Vagina (tissue), 2 donors: ENCODE results near the gene SEC24C. TPM values are rescaled to one million over a fixed set of nuclear protein-coding genes. Genes with fewer than 3 reads are reported as not detected.
"Not testable (repeated sequence)": the region's sequence is repeated elsewhere in the genome, so short reads cannot be mapped to it uniquely, and the experiment has no call there.

ENCODE experiments used
- DNase-seq, 2 donors: peaks; one replicate each; pipeline ENCODE4 v3.0.0-alpha.2; 2017; ENCODE audit errors: extremely low spot score in 2 of 2
- H3K27ac ChIP-seq: fragments of 200-600 bp; sonication (generic); one replicate; pipeline ENCODE4 v1.5.1; 2019
- H3K27me3 ChIP-seq: fragments of 200-600 bp; sonication (generic); one replicate; pipeline ENCODE4 v1.5.1; 2019
- H3K36me3 ChIP-seq, 2 donors: fragments of 200-600 bp; sonication (generic); one replicate each; pipeline ENCODE4 v1.5.1; 2017 to 2019
- H3K4me1 ChIP-seq: fragments of 200-600 bp; sonication (generic); one replicate; pipeline ENCODE4 v1.5.1; 2019
- H3K4me3 ChIP-seq, 2 donors: fragments of 200-600 bp; sonication (generic); 1 replicate in 1 of 2; 2 replicates in 1 of 2; pipeline ENCODE4 v1.5.1; 2016 to 2019
- H3K9me3 ChIP-seq: fragments of 200-600 bp; sonication (generic); one replicate; pipeline ENCODE4 v1.5.1; 2019
- POLR2A ChIP-seq, 2 donors: fragments of 450-650 bp; IDR thresholded peaks; one replicate each; pipeline ENCODE4 v1.6.1; 2017; ENCODE audit warnings: antibody characterized with exemption in 2 of 2, mild to moderate bottlenecking in 2 of 2, moderate library complexity in 2 of 2
- POLR2AphosphoS5 ChIP-seq, 2 donors: sonication (generic); formaldehyde crosslinking; IDR thresholded peaks; one replicate each; pipeline ENCODE4 v1.9.0; 2017; ENCODE audit warnings: antibody characterized with exemption in 2 of 2, mild to moderate bottlenecking in 2 of 2, low read depth in 1 of 2; ENCODE audit not compliant: insufficient read depth in 1 of 2
- intact Hi-C: fragments of 100-400 bp; cut with DNase I; formaldehyde crosslinking; loops from one replicate; pipeline ENCODE4 v1.15.1; 2023
- total RNA-seq: library from RNA; depleted of rRNA; stranded (reverse); fragments of >200 nt; gene quantifications from one replicate; pipeline ENCODE4 v1.2.3, GENCODE V29; 2016
- TF ChIP-seq, protein P1 (sequence below), 3 experiments: fragments of 450-650 bp in 2 of 3; fragments of 200-600 bp in 1 of 3; sonication (generic) in 1 of 3; IDR thresholded peaks; one replicate each; pipeline ENCODE4 v1.5.1; 2017 to 2019; ENCODE audit warnings: antibody characterized with exemption in 3 of 3, mild to moderate bottlenecking in 2 of 3, moderate library complexity in 2 of 3

Gene SEC24C
- total RNA-seq, 1 donor from 2014 or later = 47.9 TPM

DNA sequence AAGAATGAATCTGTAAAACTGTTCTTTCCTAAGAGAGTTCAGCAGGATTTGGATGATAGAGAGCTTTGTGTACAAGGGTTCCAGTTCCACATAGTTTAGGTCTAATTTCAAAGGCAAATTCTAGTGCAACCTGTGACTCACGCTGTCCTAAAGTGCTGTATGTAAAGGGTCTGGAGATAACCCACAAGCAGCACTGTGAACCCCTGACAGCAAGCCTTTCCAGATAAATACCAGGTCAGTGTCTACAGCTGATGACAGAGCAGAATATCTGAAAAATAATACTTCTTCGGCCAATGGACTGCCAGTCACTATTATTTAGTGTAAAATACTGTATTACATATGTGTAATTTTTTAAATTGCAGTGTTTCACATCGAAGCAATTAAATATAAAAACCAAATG is 30.3 kb upstream of the SEC24C start:
- H3K27me3 ChIP-seq, H3K4me1 ChIP-seq, H3K27ac ChIP-seq, DNase-seq, H3K9me3 ChIP-seq, intact Hi-C loops, H3K4me3 ChIP-seq: not testable (repeated sequence)
- peaks cover 0 to 34% of the 10 kb centered on the region in 2 donors for H3K36me3 ChIP-seq

- H3K9me3 ChIP-seq, DNase-seq, intact Hi-C loops, H3K27ac ChIP-seq, H3K27me3 ChIP-seq, H3K4me3 ChIP-seq, H3K4me1 ChIP-seq: not testable (repeated sequence)
- H3K36me3 ChIP-seq = peaks cover 0 to 37% of the 10 kb centered on the region in 2 donors
Measured at GRCh38 chr10:73714483-73714882, 29.7 kb upstream of the SEC24C start.

DNA sequence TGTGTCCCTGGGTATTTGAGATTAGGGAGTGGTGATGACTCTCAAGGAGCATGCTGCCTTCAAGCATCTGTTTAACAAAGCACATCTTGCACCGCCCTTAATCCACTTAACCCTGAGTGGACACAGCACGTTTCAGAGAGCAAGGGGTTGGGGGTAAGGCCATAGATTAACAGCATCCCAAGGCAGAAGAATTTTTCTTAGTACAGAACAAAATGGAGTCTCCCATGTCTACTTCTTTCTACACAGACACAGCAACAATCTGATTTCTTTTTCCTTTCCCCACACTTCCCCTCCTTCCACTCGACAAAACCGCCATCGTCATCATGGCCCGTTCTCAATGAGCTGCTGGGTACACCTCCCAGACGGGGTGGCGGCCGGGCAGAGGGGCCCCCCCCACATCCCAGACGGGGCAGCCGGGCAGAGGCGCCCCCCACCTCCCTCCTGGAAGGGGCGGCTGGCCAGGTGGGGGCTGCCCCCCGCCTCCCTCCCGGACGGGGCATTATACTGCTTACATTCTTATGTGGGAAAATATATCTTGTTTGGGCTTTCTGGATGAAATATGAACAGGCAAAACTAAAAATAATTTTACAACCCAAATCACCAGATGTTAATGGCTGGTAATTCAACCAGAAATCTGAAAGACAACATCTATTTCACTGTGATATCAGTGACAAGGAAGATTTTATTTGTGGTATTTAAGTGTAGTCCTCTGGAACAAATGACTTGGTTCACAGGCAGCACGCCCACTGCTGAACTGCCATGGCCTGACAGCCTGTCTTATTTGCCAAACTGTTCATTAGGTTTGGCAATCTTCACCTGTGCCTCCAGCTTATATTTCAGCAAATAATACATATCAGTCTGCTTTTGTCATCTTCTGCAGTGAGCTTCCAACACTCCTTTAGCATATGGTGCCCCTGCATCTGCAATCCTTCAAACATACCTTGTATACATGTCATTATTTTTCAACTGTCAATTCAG is 28.7 kb upstream of the SEC24C start:
- H3K4me1 ChIP-seq, DNase-seq, intact Hi-C loops, H3K4me3 ChIP-seq, H3K9me3 ChIP-seq, H3K27ac ChIP-seq, H3K27me3 ChIP-seq: not testable (repeated sequence)
- H3K36me3 ChIP-seq = peaks cover 0 to 46% of the 10 kb centered on the region in 2 donors

GRCh38 chr10:73716251-73716650 is 27.9 kb upstream of the SEC24C start:
- no peak for DNase-seq
- peaks cover 0 to 54% of the 10 kb centered on the region in 2 donors for H3K36me3 ChIP-seq
- H3K4me1 ChIP-seq = no peaks in the 10 kb centered on the region
- TF ChIP-seq POLR2AphosphoS5 (IDR thresholded peaks at IDR 0.05; ENCODE audit: insufficient read depth in 1 of 2, low read depth in 1 of 2) (no peak), POLR2A (IDR thresholded peaks at IDR 0.05) (no peak)
- TF ChIP-seq, protein P1, sequence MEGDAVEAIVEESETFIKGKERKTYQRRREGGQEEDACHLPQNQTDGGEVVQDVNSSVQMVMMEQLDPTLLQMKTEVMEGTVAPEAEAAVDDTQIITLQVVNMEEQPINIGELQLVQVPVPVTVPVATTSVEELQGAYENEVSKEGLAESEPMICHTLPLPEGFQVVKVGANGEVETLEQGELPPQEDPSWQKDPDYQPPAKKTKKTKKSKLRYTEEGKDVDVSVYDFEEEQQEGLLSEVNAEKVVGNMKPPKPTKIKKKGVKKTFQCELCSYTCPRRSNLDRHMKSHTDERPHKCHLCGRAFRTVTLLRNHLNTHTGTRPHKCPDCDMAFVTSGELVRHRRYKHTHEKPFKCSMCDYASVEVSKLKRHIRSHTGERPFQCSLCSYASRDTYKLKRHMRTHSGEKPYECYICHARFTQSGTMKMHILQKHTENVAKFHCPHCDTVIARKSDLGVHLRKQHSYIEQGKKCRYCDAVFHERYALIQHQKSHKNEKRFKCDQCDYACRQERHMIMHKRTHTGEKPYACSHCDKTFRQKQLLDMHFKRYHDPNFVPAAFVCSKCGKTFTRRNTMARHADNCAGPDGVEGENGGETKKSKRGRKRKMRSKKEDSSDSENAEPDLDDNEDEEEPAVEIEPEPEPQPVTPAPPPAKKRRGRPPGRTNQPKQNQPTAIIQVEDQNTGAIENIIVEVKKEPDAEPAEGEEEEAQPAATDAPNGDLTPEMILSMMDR (IDR thresholded peaks at IDR 0.05) = no peak
- H3K4me3 ChIP-seq = no peak overlapping the region
- no peaks in the 10 kb centered on the region for H3K9me3 ChIP-seq
- no peaks in the 10 kb centered on the region for H3K27me3 ChIP-seq
- H3K27ac ChIP-seq = no peak overlapping the region
- intact Hi-C loops = no loop called here

GRCh38 chr10:73717556-73717955 is 26.6 kb upstream of the SEC24C start:
- Histone ChIP-seq H3K9me3 (no peaks in the 10 kb centered on the region), H3K27ac (no peak overlapping the region), H3K4me1 (no peaks in the 10 kb centered on the region), H3K4me3 (no peak overlapping the region), H3K36me3 (peaks cover 0 to 54% of the 10 kb centered on the region in 2 donors), H3K27me3 (no peaks in the 10 kb centered on the region)
- intact Hi-C loops = no loop called here
- no peak for TF ChIP-seq POLR2AphosphoS5 (IDR thresholded peaks at IDR 0.05; ENCODE audit: insufficient read depth in 1 of 2, low read depth in 1 of 2)
- no peak for TF ChIP-seq POLR2A (IDR thresholded peaks at IDR 0.05)
- TF ChIP-seq, protein P1 (IDR thresholded peaks at IDR 0.05) = no peak
- DNase-seq = no peak

- H3K27me3 ChIP-seq, H3K27ac ChIP-seq, H3K4me3 ChIP-seq, H3K9me3 ChIP-seq, intact Hi-C loops, DNase-seq, H3K4me1 ChIP-seq: not testable (repeated sequence)
- peaks cover 0 to 60% of the 10 kb centered on the region in 2 donors for H3K36me3 ChIP-seq
Measured at GRCh38 chr10:73720561-73720960, 23.6 kb upstream of the SEC24C start.

DNA sequence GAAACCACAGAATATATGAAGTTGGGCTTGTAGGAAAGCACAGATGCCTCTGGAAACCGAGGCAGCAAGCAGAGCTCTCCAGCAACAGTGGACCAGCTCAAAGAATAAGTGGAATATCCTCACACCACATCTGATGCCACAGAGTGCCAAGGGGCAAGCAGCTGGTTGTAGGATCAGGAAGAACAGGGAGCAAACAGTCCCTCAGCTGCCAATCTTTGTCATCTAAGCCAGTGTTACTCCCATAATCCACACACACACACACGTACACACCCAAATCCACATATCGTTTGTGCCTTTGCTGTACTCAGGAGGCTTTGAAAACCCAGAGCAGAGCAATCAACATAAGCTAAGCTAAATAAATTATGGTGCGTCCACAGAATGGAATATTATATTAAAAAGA is 20.7 kb upstream of the SEC24C start:
- DNase-seq = no peak
- Histone ChIP-seq H3K4me3 (no peak overlapping the region), H3K27me3 (no peaks in the 10 kb centered on the region), H3K4me1 (no peaks in the 10 kb centered on the region), H3K9me3 (no peaks in the 10 kb centered on the region), H3K27ac (no peak overlapping the region), H3K36me3 (peaks cover 0 to 41% of the 10 kb centered on the region in 2 donors)
- TF ChIP-seq, protein P1 (IDR thresholded peaks at IDR 0.05) = no peak
- TF ChIP-seq POLR2A (IDR thresholded peaks at IDR 0.05) (no peak), POLR2AphosphoS5 (IDR thresholded peaks at IDR 0.05; ENCODE audit: insufficient read depth in 1 of 2, low read depth in 1 of 2) (no peak)
- intact Hi-C loops = no loop called here

DNA sequence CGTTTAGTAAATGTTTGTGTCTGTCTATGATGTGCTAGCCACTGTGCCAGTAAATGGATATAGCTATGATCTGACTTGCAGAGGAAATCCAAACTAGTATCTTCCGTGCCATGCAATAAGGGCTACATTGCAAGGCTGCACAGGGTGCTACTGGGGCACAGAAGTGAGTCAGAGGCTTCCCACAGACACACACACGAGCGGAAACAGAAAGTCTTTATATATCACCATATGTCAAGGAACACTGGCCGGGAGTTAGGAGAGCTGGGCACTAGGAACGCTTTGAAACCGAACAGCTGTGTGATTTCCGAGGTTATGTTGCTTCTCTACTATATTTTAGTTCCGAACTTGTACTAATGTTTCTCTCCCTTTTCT is 14.4 kb upstream of the SEC24C start:
- H3K9me3 ChIP-seq, intact Hi-C loops, H3K27me3 ChIP-seq, DNase-seq: not testable (repeated sequence)
- H3K4me3 ChIP-seq = peak overlapping the region; percentile 65 to 80
- H3K4me1 ChIP-seq = peaks cover 34% of the 10 kb centered on the region
- peak overlapping the region; percentile 81 for H3K27ac ChIP-seq
- peaks cover 0 to 17% of the 10 kb centered on the region in 2 donors for H3K36me3 ChIP-seq
